HCT116 (cell line): ENCODE data around the gene PRAF2. TPM values are rescaled to one million over a fixed set of nuclear protein-coding genes. Genes with fewer than 3 reads are reported as not detected.
A peak's percentile ranks its signal among the peaks of the same experiment; 100 is the strongest.

ENCODE experiments used
- ATAC-seq: fragments of 200-7000 bp; cut with Tn5 transposase; 2 replicates; pipeline ENCODE4 v1.9.1; 2020; ENCODE audit warnings: mild to moderate bottlenecking, moderate library complexity
- BruUV-seq: library from RNA; stranded (reverse); fragments of 400-500 nt; replicated peaks from 2 replicates; lab custom pipeline; 2021; lab: Mats Ljungman, UMichigan
- CTCF ChIA-PET: fragments of 300-600 bp; sonication (Branson Sonifier 250); formaldehyde crosslinking; loops from one replicate; lab custom pipeline; 2021; ENCODE audit warnings: antibody characterized with exemption; lab: Charles Lee
- POLR2A ChIA-PET: fragments of 300-600, 350-600 bp; sonication (Branson Sonifier 250); formaldehyde crosslinking; loops from one replicate; lab custom pipeline; 2021; ENCODE audit warnings: antibody characterized with exemption; lab: Charles Lee
- RAD21 ChIA-PET, 2 experiments: fragments of 300-600 bp; sonication (Branson Sonifier 250); formaldehyde crosslinking; loops; one replicate each; lab custom pipeline; 2023; ENCODE audit warnings: low total read pairs in 2 of 2; ENCODE audit not compliant: uncharacterized antibody in 2 of 2, unreplicated experiment in 2 of 2, low non-redundant PET in 1 of 2; lab: Charles Lee
- DNase-seq: peaks from one replicate; pipeline ENCODE4 v3.0.0-alpha.2; 2010; ENCODE audit warnings: low read depth, low spot score
- H2AFZ ChIP-seq: fragments of 200-600 bp; shearing (Covaris generic), sonication (generic); 2 replicates; pipeline ENCODE4 v1.6.1; 2017; ENCODE audit warnings: low read depth, mixed run types, mixed read lengths, antibody characterized with exemption, low read length; ENCODE audit not compliant: poor library complexity, severe bottlenecking
- H3K27ac ChIP-seq: 2 replicates; pipeline ENCODE4 v1.5.1; 2012; ENCODE audit warnings: low read depth, low read length
- H3K27me3 ChIP-seq: fragments of 200-600 bp; sonication (generic); 2 replicates; pipeline ENCODE4 v1.6.1; 2016; ENCODE audit warnings: mixed run types, low read length, mixed read lengths; ENCODE audit not compliant: insufficient read depth
- H3K36me3 ChIP-seq, 2 experiments: fragments of 200-500 bp in 1 of 2; fragments of 200-600 bp in 1 of 2; sonication (Bioruptor generic) in 1 of 2; sonication (generic) in 1 of 2; 2 replicates each; pipeline versions ENCODE4 v1.5.1 to v1.6.1; 2014 to 2016; ENCODE audit warnings: low read length in 2 of 2, inconsistent platforms in 1 of 2, mixed read lengths in 1 of 2, mixed run types in 1 of 2; ENCODE audit not compliant: insufficient read depth in 2 of 2, control insufficient read depth in 1 of 2
- H3K4me1 ChIP-seq, 2 experiments: fragments of 200-600 bp in 1 of 2; sonication (generic) in 1 of 2; 2 replicates each; pipeline versions ENCODE4 v1.5.1 to v1.6.1; 2012 to 2017; ENCODE audit warnings: low read length in 2 of 2, inconsistent platforms in 1 of 2, mild to moderate bottlenecking in 1 of 2, mixed read lengths in 1 of 2, mixed run types in 1 of 2, moderate library complexity in 1 of 2; ENCODE audit not compliant: insufficient read depth in 2 of 2, control insufficient read depth in 1 of 2
- H3K4me2 ChIP-seq: fragments of 200-600 bp; sonication (generic); 2 replicates; pipeline ENCODE4 v1.6.1; 2017; ENCODE audit warnings: mixed run types, low read length, mixed read lengths
- H3K4me3 ChIP-seq, 2 experiments: fragments of 200-600 bp in 1 of 2; sonication (generic) in 1 of 2; replicated peaks in 1 of 2; 2 replicates each; pipeline ENCODE4 v1.5.1; 2011 to 2016; ENCODE audit warnings: low read length in 2 of 2, control low read depth in 1 of 2, low read depth in 1 of 2, mild to moderate bottlenecking in 1 of 2, mixed read lengths in 1 of 2, mixed run types in 1 of 2
- H3K79me2 ChIP-seq: fragments of 200-600 bp; sonication (generic); 2 replicates; pipeline ENCODE4 v1.6.1; 2017; ENCODE audit warnings: mild to moderate bottlenecking, mixed run types, low read length, moderate library complexity, mixed read lengths; ENCODE audit not compliant: insufficient read depth
- H3K9ac ChIP-seq: fragments of 200-600 bp; sonication (generic); 2 replicates; pipeline ENCODE4 v1.6.1; 2016; ENCODE audit warnings: low read length, mixed read lengths
- H3K9me2 ChIP-seq: fragments of 200-600 bp; sonication (generic), shearing (Covaris generic); 2 replicates; pipeline ENCODE4 v1.6.1; 2017; ENCODE audit warnings: mixed run types, mild to moderate bottlenecking, moderate library complexity; ENCODE audit not compliant: insufficient read depth
- H3K9me3 ChIP-seq, 2 experiments: fragments of 200-500 bp in 1 of 2; fragments of 200-600 bp in 1 of 2; sonication (Bioruptor generic) in 1 of 2; sonication (generic) in 1 of 2; 2 replicates each; pipeline ENCODE4 v1.6.1; 2014 to 2017; ENCODE audit warnings: low read length in 2 of 2, mixed read lengths in 2 of 2, inconsistent platforms in 1 of 2, low read depth in 1 of 2, mild to moderate bottlenecking in 1 of 2, mixed run types in 1 of 2, moderate library complexity in 1 of 2; ENCODE audit not compliant: control insufficient read depth in 1 of 2, insufficient read depth in 1 of 2
- H4K20me1 ChIP-seq: fragments of 200-600 bp; sonication (generic), shearing (Covaris generic); 2 replicates; pipeline ENCODE4 v1.6.1; 2017; ENCODE audit warnings: mixed run types, mild to moderate bottlenecking, moderate library complexity; ENCODE audit not compliant: insufficient read depth
- CEBPB ChIP-seq: IDR thresholded peaks from 2 replicates; pipeline ENCODE4 v1.6.1; 2012; ENCODE audit warnings: low read depth
- EGR1 ChIP-seq: IDR thresholded peaks from 2 replicates; pipeline ENCODE4 v1.6.1; 2012; ENCODE audit warnings: low read depth
- EZH2 ChIP-seq: fragments of 200-600 bp; sonication (generic); IDR thresholded peaks from 2 replicates; pipeline ENCODE4 v1.6.1; 2017; ENCODE audit warnings: antibody characterized with exemption, mixed run types
- EZH2phosphoT487 ChIP-seq: fragments of 200-600 bp; IDR thresholded peaks from 2 replicates; pipeline ENCODE4 v1.6.1; 2018; ENCODE audit warnings: antibody characterized with exemption, borderline replicate concordance
- POLR2A ChIP-seq: IDR thresholded peaks from 2 replicates; pipeline ENCODE4 v1.7.0; 2011; ENCODE audit warnings: borderline replicate concordance; ENCODE audit not compliant: insufficient read depth, insufficient read length; ENCODE audit errors: extremely low read depth
- TCF7L2 ChIP-seq: IDR thresholded peaks from 2 replicates; pipeline ENCODE4 v1.7.0; 2011; ENCODE audit warnings: borderline replicate concordance, inconsistent platforms; ENCODE audit not compliant: insufficient read depth, insufficient read length; ENCODE audit errors: extremely low read depth
- ZFX ChIP-seq: fragments of 450-650 bp; IDR thresholded peaks from 2 replicates; pipeline ENCODE4 v1.6.1; 2017
- intact Hi-C: fragments of 100-400 bp; cut with micrococcal nuclease; formaldehyde crosslinking; loops from 2 replicates; pipeline ENCODE4 v1.10.0; 2022
- total RNA-seq: library from RNA; stranded (reverse); gene quantifications from one replicate; pipeline ENCODE4 v1.2.1, GENCODE V29; 2021; ENCODE audit not compliant: unreplicated experiment
- TF ChIP-seq, protein P1 (sequence below): IDR thresholded peaks from 2 replicates; pipeline ENCODE4 v1.6.1; 2011; ENCODE audit warnings: mild to moderate bottlenecking, low read length, moderate library complexity; ENCODE audit not compliant: insufficient replicate concordance; ENCODE audit errors: extremely low read depth

PRAF2 gene
- total RNA-seq, 1 experiment from 2014 or later = 18.8 TPM

DNA sequence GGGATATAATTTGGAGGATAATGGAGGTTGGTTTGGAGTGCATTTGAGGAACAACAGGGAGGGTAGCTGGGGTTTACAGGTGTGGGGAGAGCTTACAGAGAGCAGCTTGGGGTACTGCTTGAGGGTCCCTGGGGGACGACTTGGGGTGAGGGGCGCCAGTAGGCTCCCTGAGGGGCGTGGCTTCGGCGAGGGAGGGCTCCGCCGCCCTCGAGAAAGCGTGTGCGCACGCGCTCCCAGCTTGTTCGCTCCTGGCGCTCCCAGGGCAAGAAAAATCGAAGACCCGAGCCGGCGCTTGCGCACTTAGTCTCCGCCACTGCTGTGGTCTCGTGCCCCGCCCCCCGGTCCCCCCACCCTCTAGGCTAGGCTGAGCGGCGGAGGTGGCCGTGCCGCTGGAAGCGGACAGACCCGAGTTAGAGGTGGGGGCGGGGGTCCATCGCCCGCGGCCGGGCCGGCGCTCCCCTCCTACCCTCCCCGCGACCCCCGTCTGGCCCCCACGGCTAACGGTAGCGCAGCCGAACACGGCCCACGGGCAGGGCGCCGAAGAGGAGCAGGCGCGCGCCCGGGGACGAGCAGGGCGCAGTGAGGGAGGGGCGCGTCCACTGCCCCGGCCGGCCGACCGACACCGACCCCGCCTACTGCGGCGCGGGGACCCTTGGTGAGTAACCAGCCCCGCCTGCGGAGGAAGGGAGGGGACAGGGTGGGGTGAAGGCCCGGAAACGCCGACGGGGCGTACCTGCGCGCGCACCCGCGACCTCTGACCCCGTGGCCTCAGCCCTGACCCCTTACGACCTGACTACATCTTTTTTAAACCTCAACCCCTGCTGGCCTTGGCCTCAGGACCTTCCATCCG, 20.4 kb downstream of the PRAF2 start:
- no peak for ATAC-seq
- no TSS peak for BruUV-seq
- Histone ChIP-seq H3K79me2 (no peaks in the 10 kb centered on the region), H3K4me3 (no peak overlapping the region), H3K4me2 (no peak overlapping the region), H3K27me3 (no peaks in the 10 kb centered on the region), H3K9me2 (no peaks in the 10 kb centered on the region), H3K9ac (no peak overlapping the region), H3K9me3 (no peaks in the 10 kb centered on the region), H2AFZ (no peak overlapping the region), H4K20me1 (no peaks in the 10 kb centered on the region), H3K4me1 (peaks cover 0 to 2% of the 10 kb centered on the region in 2 experiments; a peak in 2 of 4 replicates), H3K27ac (no peak overlapping the region), H3K36me3 (no peaks in the 10 kb centered on the region)
- ChIA-PET CTCF (no interaction called here), RAD21 (no interaction called here), POLR2A (no interaction called here)
- DNase-seq = no peak
- no peak for TF ChIP-seq ZFX
- no peak for TF ChIP-seq EZH2
- no peak for TF ChIP-seq EGR1
- TF ChIP-seq TCF7L2 = no peak
- intact Hi-C loops = no loop called here

DNA sequence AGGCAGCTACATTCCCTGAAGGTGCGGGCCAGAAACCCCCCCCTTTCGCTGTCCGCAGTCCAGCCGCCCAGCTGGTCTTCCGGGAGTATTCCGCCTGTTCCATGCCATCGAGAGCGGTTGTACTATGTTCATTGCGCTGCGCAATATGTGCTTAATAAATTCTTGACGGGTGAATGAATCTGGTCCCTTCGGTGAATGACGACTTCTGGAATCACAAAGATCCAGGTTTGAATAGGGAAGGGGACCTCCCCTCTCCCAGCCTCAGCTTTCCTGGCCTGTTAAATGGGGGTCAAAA, 29.9 kb downstream of the PRAF2 start:
- H4K20me1 ChIP-seq = no peaks in the 10 kb centered on the region
- no peaks in the 10 kb centered on the region for H3K27me3 ChIP-seq
- ATAC-seq (no peak), DNase-seq (no peak)
- H2AFZ ChIP-seq = no peak overlapping the region
- H3K27ac ChIP-seq = peak overlapping the region; percentile 75
- CTCF ChIA-PET = interaction anchor here (0.7 to 1.7 kb wide), 2 partner anchors 13 to 152 kb away, joined by 3 to 5 read pairs; no protein-coding TSS in a partner anchor
- H3K4me2 ChIP-seq = peak overlapping the region; percentile 72
- RAD21 ChIA-PET = no interaction called here
- TF ChIP-seq EZH2phosphoT487 (no peak), POLR2A (no peak), CEBPB (no peak)
- TF ChIP-seq, protein P1, sequence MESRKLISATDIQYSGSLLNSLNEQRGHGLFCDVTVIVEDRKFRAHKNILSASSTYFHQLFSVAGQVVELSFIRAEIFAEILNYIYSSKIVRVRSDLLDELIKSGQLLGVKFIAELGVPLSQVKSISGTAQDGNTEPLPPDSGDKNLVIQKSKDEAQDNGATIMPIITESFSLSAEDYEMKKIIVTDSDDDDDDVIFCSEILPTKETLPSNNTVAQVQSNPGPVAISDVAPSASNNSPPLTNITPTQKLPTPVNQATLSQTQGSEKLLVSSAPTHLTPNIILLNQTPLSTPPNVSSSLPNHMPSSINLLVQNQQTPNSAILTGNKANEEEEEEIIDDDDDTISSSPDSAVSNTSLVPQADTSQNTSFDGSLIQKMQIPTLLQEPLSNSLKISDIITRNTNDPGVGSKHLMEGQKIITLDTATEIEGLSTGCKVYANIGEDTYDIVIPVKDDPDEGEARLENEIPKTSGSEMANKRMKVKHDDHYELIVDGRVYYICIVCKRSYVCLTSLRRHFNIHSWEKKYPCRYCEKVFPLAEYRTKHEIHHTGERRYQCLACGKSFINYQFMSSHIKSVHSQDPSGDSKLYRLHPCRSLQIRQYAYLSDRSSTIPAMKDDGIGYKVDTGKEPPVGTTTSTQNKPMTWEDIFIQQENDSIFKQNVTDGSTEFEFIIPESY = no peak
- H3K9me3 ChIP-seq = no peaks in the 10 kb centered on the region
- peak overlapping the region; percentile 60 for H3K9ac ChIP-seq
- H3K36me3 ChIP-seq = peaks cover 2 to 4% of the 10 kb centered on the region in 2 experiments; a peak in 2 of 4 replicates
- peaks cover 36% of the 10 kb centered on the region for H3K79me2 ChIP-seq
- H3K9me2 ChIP-seq = no peaks in the 10 kb centered on the region
- BruUV-seq = TSS peak; percentile 89
- POLR2A ChIA-PET = no interaction called here
- peak overlapping the region; percentile 46 to 54 for H3K4me3 ChIP-seq
- H3K4me1 ChIP-seq = peaks cover 23 to 34% of the 10 kb centered on the region in 2 experiments
- intact Hi-C loops = loop anchor here (2.0 to 10.0 kb wide), 3 partner anchors 42 to 121 kb away; partner anchors contain the start of genes GRIPAP1 and MAGIX
